Measurements from ENCODE around the gene AUTS2. TPM values are rescaled to one million over a fixed set of nuclear protein-coding genes. Genes with fewer than 3 reads are reported as not detected.

AUTS2 gene
- total RNA-seq, 1 donor from 2014 or later = 94.1 TPM

GRCh38 chr7:70457482-70457881 lies 859.2 kb downstream of the AUTS2 start:
- H3K9me3 Mint-ChIP-seq = peaks cover 8% of the 10 kb centered on the region

GRCh38 chr7:70457883-70458680 lies 859.8 kb downstream of the AUTS2 start:
- TF ChIP-seq CTCF (conservative IDR thresholded peaks at IDR 0.05) = no peak
- peaks cover 8% of the 10 kb centered on the region for H3K9me3 Mint-ChIP-seq
- no peak for DNase-seq (ENCODE audit: extremely low spot score, unreplicated experiment)
- peak overlapping the region; percentile 69 for H3K4me3 Mint-ChIP-seq
- no peaks in the 10 kb centered on the region for H3K27me3 Mint-ChIP-seq
- peaks cover 43% of the 10 kb centered on the region for H3K4me1 Mint-ChIP-seq (ENCODE audit: unreplicated experiment)
- H3K27ac Mint-ChIP-seq = peak overlapping the region; percentile 83
- H3K36me3 Mint-ChIP-seq = peaks cover 7% of the 10 kb centered on the region

More at GRCh38 chr7:70457482-70457881, 859.2 kb downstream of the AUTS2 start:
- Mint-ChIP-seq H3K4me1 (ENCODE audit: unreplicated experiment) (peaks cover 41% of the 10 kb centered on the region), H3K27ac (peak overlapping the region; percentile 83), H3K27me3 (no peaks in the 10 kb centered on the region), H3K36me3 (peaks cover 7% of the 10 kb centered on the region), H3K4me3 (no peak overlapping the region)
- no peak for DNase-seq (ENCODE audit: extremely low spot score, unreplicated experiment)
- TF ChIP-seq CTCF (conservative IDR thresholded peaks at IDR 0.05) = no peak

- H3K4me1 Mint-ChIP-seq (ENCODE audit: unreplicated experiment) = peaks cover 50% of the 10 kb centered on the region
- peaks cover 5% of the 10 kb centered on the region for H3K9me3 Mint-ChIP-seq
- peak overlapping the region; percentile 69 for H3K4me3 Mint-ChIP-seq
- peaks cover 7% of the 10 kb centered on the region for H3K36me3 Mint-ChIP-seq
- TF ChIP-seq CTCF (conservative IDR thresholded peaks at IDR 0.05) = no peak
- H3K27ac Mint-ChIP-seq = peak overlapping the region; percentile 83
- no peak for DNase-seq (ENCODE audit: extremely low spot score, unreplicated experiment)
- H3K27me3 Mint-ChIP-seq = no peaks in the 10 kb centered on the region
These were observed 860.5 kb downstream of the AUTS2 start for GRCh38 chr7:70458745-70459144.

- Mint-ChIP-seq H3K27me3 (no peaks in the 10 kb centered on the region), H3K36me3 (peaks cover 8% of the 10 kb centered on the region), H3K4me3 (peak overlapping the region; percentile 22), H3K4me1 (ENCODE audit: unreplicated experiment) (peaks cover 53% of the 10 kb centered on the region), H3K9me3 (peaks cover 3% of the 10 kb centered on the region), H3K27ac (peak overlapping the region; percentile 83)
- TF ChIP-seq CTCF (conservative IDR thresholded peaks at IDR 0.05) = no peak
- no peak for DNase-seq (ENCODE audit: extremely low spot score, unreplicated experiment)
These were observed 861.3 kb downstream of the AUTS2 start for GRCh38 chr7:70459546-70459945.

- DNase-seq (ENCODE audit: extremely low spot score, unreplicated experiment) = no peak
- H3K9me3 Mint-ChIP-seq = peaks cover 3% of the 10 kb centered on the region
These were observed 861.8 kb downstream of the AUTS2 start for GRCh38 chr7:70460071-70460470.

More at GRCh38 chr7:70460071-70460470, 861.8 kb downstream of the AUTS2 start:
- Mint-ChIP-seq H3K4me3 (no peak overlapping the region), H3K36me3 (peaks cover 11% of the 10 kb centered on the region), H3K27ac (peak overlapping the region; percentile 83), H3K4me1 (ENCODE audit: unreplicated experiment) (peaks cover 53% of the 10 kb centered on the region), H3K27me3 (no peaks in the 10 kb centered on the region)
- TF ChIP-seq CTCF (conservative IDR thresholded peaks at IDR 0.05) = no peak
